IPS-20b (cell line): ENCODE data around the gene CKM.

Experiments
- H3K27ac ChIP-seq: one replicate; pipeline ENCODE4 v1.5.1; 2013; ENCODE audit warnings: low read length
- H3K27me3 ChIP-seq: 2 replicates; pipeline ENCODE4 v1.6.1; 2013; ENCODE audit warnings: mild to moderate bottlenecking, low read length, inconsistent platforms; ENCODE audit not compliant: insufficient read depth
- H3K36me3 ChIP-seq: 2 replicates; pipeline ENCODE4 v1.6.1; 2013; ENCODE audit warnings: low read depth, mild to moderate bottlenecking, inconsistent platforms, low read length, moderate library complexity; ENCODE audit not compliant: insufficient read depth
- H3K4me1 ChIP-seq: 2 replicates; pipeline ENCODE4 v1.6.1; 2013; ENCODE audit warnings: mild to moderate bottlenecking, control low read depth, inconsistent platforms, low read length, moderate library complexity; ENCODE audit not compliant: insufficient read depth
- H3K4me3 ChIP-seq: 2 replicates; pipeline ENCODE4 v1.5.1; 2013; ENCODE audit warnings: mild to moderate bottlenecking, low read length, inconsistent platforms
- H3K9ac ChIP-seq: 2 replicates; pipeline ENCODE4 v1.6.1; 2013; ENCODE audit warnings: low read depth, mild to moderate bottlenecking, inconsistent platforms, low read length, moderate library complexity
- H3K9me3 ChIP-seq: 2 replicates; pipeline ENCODE4 v1.6.1; 2013; ENCODE audit warnings: mild to moderate bottlenecking, low read depth, low read length, inconsistent platforms; ENCODE audit not compliant: insufficient read depth

Gene CKM

GRCh38 chr19:45355910-45356309 is 33.2 kb upstream of the CKM start:
- Histone ChIP-seq H3K36me3 (peaks cover 85% of the 10 kb centered on the region), H3K4me1 (no peaks in the 10 kb centered on the region)

DNA sequence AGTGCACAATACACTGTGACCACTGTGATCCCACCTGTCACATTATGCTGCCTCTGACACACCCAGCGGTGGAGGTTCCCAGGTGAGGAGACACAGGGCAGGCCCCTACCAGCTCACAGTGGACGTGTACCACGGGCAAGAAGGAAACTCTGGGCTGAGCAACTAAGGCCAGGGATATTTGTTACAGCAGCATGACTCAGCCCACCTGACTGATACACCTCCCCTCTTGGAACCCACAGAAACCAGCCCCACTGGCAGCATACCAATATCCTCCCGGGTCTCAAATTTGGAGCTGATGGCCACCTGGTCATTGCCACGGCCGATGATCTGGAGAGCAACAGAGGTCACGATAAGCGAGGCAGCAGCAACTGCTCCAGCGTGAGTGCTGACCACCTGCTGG is 32.7 kb upstream of the CKM start:
- no peaks in the 10 kb centered on the region for H3K9me3 ChIP-seq
- peaks cover 90% of the 10 kb centered on the region for H3K36me3 ChIP-seq
- H3K27ac ChIP-seq = no peak overlapping the region
- H3K27me3 ChIP-seq = no peaks in the 10 kb centered on the region
- H3K9ac ChIP-seq = no peak overlapping the region
- no peak overlapping the region for H3K4me3 ChIP-seq
- H3K4me1 ChIP-seq = no peaks in the 10 kb centered on the region

More at GRCh38 chr19:45355910-45356309, 33.2 kb upstream of the CKM start:
- no peaks in the 10 kb centered on the region for H3K27me3 ChIP-seq
- H3K27ac ChIP-seq = no peak overlapping the region
- H3K4me3 ChIP-seq = no peak overlapping the region
- H3K9me3 ChIP-seq = no peaks in the 10 kb centered on the region
- no peak overlapping the region for H3K9ac ChIP-seq

GRCh38 chr19:45354241-45354842 is 31.7 kb upstream of the CKM start:
- Histone ChIP-seq H3K9me3 (no peaks in the 10 kb centered on the region), H3K27ac (no peak overlapping the region), H3K9ac (no peak overlapping the region), H3K36me3 (peaks cover 93% of the 10 kb centered on the region), H3K4me1 (no peaks in the 10 kb centered on the region), H3K4me3 (no peak overlapping the region), H3K27me3 (no peaks in the 10 kb centered on the region)

GRCh38 chr19:45352914-45353796 is 30.5 kb upstream of the CKM start:
- Histone ChIP-seq H3K27me3 (no peaks in the 10 kb centered on the region), H3K4me1 (no peaks in the 10 kb centered on the region), H3K9me3 (no peaks in the 10 kb centered on the region), H3K4me3 (no peak overlapping the region), H3K36me3 (peaks cover 81% of the 10 kb centered on the region), H3K9ac (no peak overlapping the region), H3K27ac (no peak overlapping the region)

DNA sequence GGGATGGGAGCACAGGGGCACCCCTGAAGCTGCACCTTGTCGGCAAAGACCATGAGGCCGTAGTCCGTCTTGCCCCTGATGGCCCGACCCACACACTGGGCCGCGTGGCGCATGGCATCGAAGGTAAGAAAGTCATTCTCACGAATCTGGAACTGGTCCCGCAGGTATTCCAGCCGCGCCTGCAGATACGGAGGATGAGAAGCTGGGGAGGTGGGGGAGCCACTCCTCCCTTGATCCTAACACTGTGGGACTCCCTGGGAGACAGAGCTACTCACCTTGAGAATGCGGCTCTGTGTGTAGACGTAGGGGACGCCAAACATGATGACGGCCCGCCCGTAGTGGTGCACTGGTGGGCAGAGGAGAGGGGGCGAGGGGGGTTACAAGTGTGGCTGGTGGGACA is 29.8 kb upstream of the CKM start:
- Histone ChIP-seq H3K9ac (no peak overlapping the region), H3K27ac (no peak overlapping the region), H3K27me3 (no peaks in the 10 kb centered on the region), H3K4me3 (no peak overlapping the region), H3K9me3 (no peaks in the 10 kb centered on the region), H3K36me3 (peaks cover 74% of the 10 kb centered on the region), H3K4me1 (no peaks in the 10 kb centered on the region)

- Histone ChIP-seq H3K27me3 (no peaks in the 10 kb centered on the region), H3K9me3 (no peaks in the 10 kb centered on the region), H3K4me3 (no peak overlapping the region), H3K36me3 (peaks cover 70% of the 10 kb centered on the region), H3K4me1 (no peaks in the 10 kb centered on the region), H3K9ac (no peak overlapping the region), H3K27ac (no peak overlapping the region)
Measured at GRCh38 chr19:45352062-45352461, 29.4 kb upstream of the CKM start.

- no peaks in the 10 kb centered on the region for H3K9me3 ChIP-seq
- no peak overlapping the region for H3K4me3 ChIP-seq
- H3K4me1 ChIP-seq = no peaks in the 10 kb centered on the region
- no peak overlapping the region for H3K27ac ChIP-seq
- peaks cover 64% of the 10 kb centered on the region for H3K36me3 ChIP-seq
- no peaks in the 10 kb centered on the region for H3K27me3 ChIP-seq
- no peak overlapping the region for H3K9ac ChIP-seq
Measured at GRCh38 chr19:45351401-45351952, 28.8 kb upstream of the CKM start.

DNA sequence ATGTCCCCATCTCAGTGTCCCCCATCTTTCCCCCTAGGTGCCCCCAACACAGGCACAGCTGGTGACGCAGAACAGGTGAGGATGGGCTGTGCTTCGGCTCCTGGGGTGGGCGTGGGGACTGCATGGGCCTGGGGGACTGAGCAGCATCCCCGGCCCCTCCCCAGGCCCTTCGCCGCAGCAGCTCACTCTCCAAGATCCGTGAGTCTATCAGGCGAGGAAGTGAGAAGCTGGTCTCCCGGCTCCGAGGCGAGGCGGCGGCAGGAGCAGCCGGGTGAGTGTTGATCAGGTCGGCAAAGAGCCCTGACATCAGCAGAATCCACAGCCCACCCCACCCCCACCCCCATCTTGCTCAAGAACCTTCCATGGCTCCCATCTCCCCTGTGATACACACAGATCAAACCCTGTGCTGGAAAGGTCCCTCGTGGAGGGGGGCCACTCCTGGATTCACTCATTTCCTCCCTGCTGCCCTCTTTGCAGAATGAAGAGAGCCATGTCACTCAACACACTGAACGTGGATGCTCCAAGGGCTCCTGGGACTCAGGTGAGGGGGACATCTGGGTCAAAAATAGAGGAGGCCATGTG is 27.9 kb upstream of the CKM start:
- no peaks in the 10 kb centered on the region; the same call in 1 of the 2 replicates for H3K27me3 ChIP-seq
- H3K27ac ChIP-seq = no peak overlapping the region
- no peaks in the 10 kb centered on the region for H3K4me1 ChIP-seq
- no peaks in the 10 kb centered on the region for H3K9me3 ChIP-seq
- no peak overlapping the region for H3K9ac ChIP-seq
- peaks cover 55% of the 10 kb centered on the region for H3K36me3 ChIP-seq
- no peak overlapping the region for H3K4me3 ChIP-seq

DNA sequence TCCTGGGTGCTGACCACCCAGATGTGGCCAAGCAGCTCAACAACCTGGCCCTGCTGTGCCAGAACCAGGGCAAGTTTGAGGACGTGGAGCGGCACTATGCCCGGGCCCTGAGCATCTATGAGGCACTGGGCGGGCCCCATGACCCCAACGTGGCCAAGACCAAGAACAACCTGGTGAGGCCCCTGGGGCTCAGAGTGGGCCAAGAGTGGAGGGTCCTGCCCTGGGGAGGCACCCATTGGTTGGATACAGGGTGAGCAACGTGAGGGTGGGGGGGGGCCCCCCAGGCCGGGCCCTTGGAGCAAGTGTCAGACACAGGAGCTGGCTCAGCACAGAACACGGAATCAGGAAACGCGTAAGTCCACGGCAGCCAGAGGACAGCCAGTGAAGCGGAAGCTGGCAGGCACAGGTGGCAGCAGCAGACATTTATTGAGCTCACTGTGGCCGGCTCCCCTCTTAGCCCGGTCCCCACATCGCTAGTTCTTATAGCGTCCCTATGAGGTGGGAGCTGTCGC is 26.8 kb upstream of the CKM start:
- H3K4me3 ChIP-seq = no peak overlapping the region
- no peaks in the 10 kb centered on the region for H3K4me1 ChIP-seq
- no peaks in the 10 kb centered on the region for H3K9me3 ChIP-seq
- no peak overlapping the region for H3K27ac ChIP-seq
- H3K9ac ChIP-seq = no peak overlapping the region
- peaks cover 46% of the 10 kb centered on the region for H3K36me3 ChIP-seq
- H3K27me3 ChIP-seq = no peaks in the 10 kb centered on the region; the same call in 1 of the 2 replicates

DNA sequence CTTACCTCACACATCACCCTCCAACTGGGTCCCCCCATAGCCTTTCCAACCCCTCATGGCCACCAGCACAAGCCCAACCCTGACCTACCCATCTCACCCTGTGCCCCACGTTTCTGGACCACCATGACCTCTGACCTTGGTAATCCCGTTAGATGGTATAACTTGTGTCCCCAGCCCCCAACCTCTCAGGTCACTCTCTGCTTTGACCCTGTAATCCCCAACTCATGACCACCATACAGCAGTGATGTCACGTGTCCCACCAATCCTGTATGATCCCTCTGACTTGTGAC is 26.4 kb upstream of the CKM start:
- no peaks in the 10 kb centered on the region for H3K4me1 ChIP-seq
- no peaks in the 10 kb centered on the region; the same call in 1 of the 2 replicates for H3K27me3 ChIP-seq
- H3K36me3 ChIP-seq = peaks cover 42% of the 10 kb centered on the region
- H3K9me3 ChIP-seq = no peaks in the 10 kb centered on the region
- no peak overlapping the region for H3K9ac ChIP-seq
- no peak overlapping the region for H3K27ac ChIP-seq
- H3K4me3 ChIP-seq = no peak overlapping the region

GRCh38 chr19:45348367-45349125 is 25.9 kb upstream of the CKM start:
- H3K36me3 ChIP-seq = peaks cover 37% of the 10 kb centered on the region
- no peak overlapping the region for H3K9ac ChIP-seq
- no peaks in the 10 kb centered on the region for H3K9me3 ChIP-seq
- no peak overlapping the region for H3K4me3 ChIP-seq
- no peaks in the 10 kb centered on the region; the same call in 1 of the 2 replicates for H3K27me3 ChIP-seq
- no peak overlapping the region for H3K27ac ChIP-seq
- no peaks in the 10 kb centered on the region for H3K4me1 ChIP-seq
